Measurements from ENCODE around the gene MT1F. TPM values are rescaled to one million over a fixed set of nuclear protein-coding genes. Genes with fewer than 3 reads are reported as not detected.

Gene MT1F
- total and polyA plus RNA-seq, 2 of the 4 experiments (the other 2 are of a cell fraction): 0.56 TPM; not detected in 1

- Histone ChIP-seq H3K4me3 (ENCODE audit: insufficient read depth, low read depth, low read length) (no peak overlapping the region), H3K4me1 (ENCODE audit: control insufficient read depth, insufficient read depth, low read length) (peaks cover 2% of the 10 kb centered on the region; the same call in 1 of the 2 replicates), H3K14ac (replicated peaks; ENCODE audit: low read depth, low read length) (no peak overlapping the region), H2BK15ac (ENCODE audit: low read depth, low read length) (no peak overlapping the region), H3K9ac (ENCODE audit: low read depth, low read length) (no peak overlapping the region), H4K5ac (ENCODE audit: low read depth, low read length) (no peak overlapping the region), H3K9me3 (ENCODE audit: control insufficient read depth, insufficient read depth, low read length) (no peaks in the 10 kb centered on the region), H4K20me1 (ENCODE audit: insufficient read depth, low read length) (no peaks in the 10 kb centered on the region), H2AFZ (replicated peaks; ENCODE audit: low read length, poor library complexity) (no peak overlapping the region), H2BK120ac (ENCODE audit: low read depth, low read length) (no peak overlapping the region), H3K27ac (ENCODE audit: insufficient read depth, low read length) (no peak overlapping the region), H3K36me3 (ENCODE audit: control insufficient read depth, insufficient read depth, low read length) (no peaks in the 10 kb centered on the region), H4K8ac (ENCODE audit: low read depth in 2 of 2, low read length in 2 of 2) (no peak overlapping the region), H3K56ac (ENCODE audit: extremely low read depth, insufficient read depth, low read length) (no peak overlapping the region), H3K79me1 (ENCODE audit: low read depth in 1 of 2, low read length in 2 of 2) (no peaks in the 10 kb centered on the region), H2AK9ac (replicated peaks; ENCODE audit: low read depth, low read length, poor library complexity) (no peak overlapping the region), H3K4me2 (ENCODE audit: low read depth, low read length) (no peak overlapping the region), H3K27me3 (ENCODE audit: control insufficient read depth, insufficient read depth, low read length) (peaks cover 73% of the 10 kb centered on the region), H3K18ac (ENCODE audit: low read depth, low read length) (no peak overlapping the region), H2BK20ac (ENCODE audit: low read depth, low read length) (no peak overlapping the region), H2BK5ac (ENCODE audit: low read depth, low read length, poor library complexity, severe bottlenecking) (no peak overlapping the region), H4K91ac (ENCODE audit: insufficient read depth, low read depth, low read length) (no peak overlapping the region), H3K9me1 (ENCODE audit: insufficient read depth, low read length) (peaks cover 3% of the 10 kb centered on the region; the same call in 1 of the 2 replicates), H2AK5ac (ENCODE audit: low read depth, low read length) (no peak overlapping the region), H3K23ac (ENCODE audit: low read depth, low read length) (no peak overlapping the region), H3K4ac (ENCODE audit: low read depth, low read length) (no peak overlapping the region)
- TF ChIP-seq NFE2L2 (IDR thresholded peaks at IDR 0.05; ENCODE audit: low read depth, low read length) (no peak), FOS (IDR thresholded peaks at IDR 0.05; ENCODE audit: low read depth, low read length) (no peak), CEBPB (IDR thresholded peaks at IDR 0.05; ENCODE audit: low read depth, low read length) (no peak), MXI1 (IDR thresholded peaks at IDR 0.05; ENCODE audit: borderline replicate concordance, low read depth, low read length) (no peak), RCOR1 (IDR thresholded peaks at IDR 0.05; ENCODE audit: insufficient replicate concordance, low read length) (no peak), CHD1 (IDR thresholded peaks at IDR 0.05; ENCODE audit: low read depth, low read length) (no peak)
- TF ChIP-seq, protein P1, sequence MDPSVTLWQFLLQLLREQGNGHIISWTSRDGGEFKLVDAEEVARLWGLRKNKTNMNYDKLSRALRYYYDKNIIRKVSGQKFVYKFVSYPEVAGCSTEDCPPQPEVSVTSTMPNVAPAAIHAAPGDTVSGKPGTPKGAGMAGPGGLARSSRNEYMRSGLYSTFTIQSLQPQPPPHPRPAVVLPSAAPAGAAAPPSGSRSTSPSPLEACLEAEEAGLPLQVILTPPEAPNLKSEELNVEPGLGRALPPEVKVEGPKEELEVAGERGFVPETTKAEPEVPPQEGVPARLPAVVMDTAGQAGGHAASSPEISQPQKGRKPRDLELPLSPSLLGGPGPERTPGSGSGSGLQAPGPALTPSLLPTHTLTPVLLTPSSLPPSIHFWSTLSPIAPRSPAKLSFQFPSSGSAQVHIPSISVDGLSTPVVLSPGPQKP (IDR thresholded peaks at IDR 0.05; ENCODE audit: borderline replicate concordance, low read depth, low read length): no peak
- ATAC-seq (ENCODE audit: low read depth) (no peak), DNase-seq (no peak)
- in situ Hi-C loops (cut with MboI; ENCODE audit: low sequenced_read_pairs) (no loop called here), dilution Hi-C loops (cut with HindIII; ENCODE audit: low sequenced_read_pairs, unreplicated experiment) (no loop called here), intact Hi-C loops (cut with micrococcal nuclease) (no loop called here)
- BruUV-seq (replicated peaks): no TSS peak
- ChIA-PET POLR2A (ENCODE audit: unreplicated experiment) (interaction anchor here (0.6 to 0.7 kb wide), 2 partner anchors 29 to 127 kb away, joined by 6 to 9 read pairs; partner anchors contain the start of gene MT1X), CTCF (no interaction called here)
- no CpG with 5 or more reads among the region's 7 CpGs for whole genome bisulfite sequencing, 2 experiments (ENCODE audit: extremely low coverage in 2 of 2, insufficient read length in 1 of 2)
Measured at GRCh38 chr16:56653218-56653617, 4.5 kb upstream of the MT1F start.
